H1 (cell line): Measurements from ENCODE around the gene RABIF. TPM values are rescaled to one million over a fixed set of nuclear protein-coding genes. Genes with fewer than 3 reads are reported as not detected.
"Not testable (repeated sequence)": the region's sequence is repeated elsewhere in the genome, so short reads cannot be mapped to it uniquely, and the experiment has no call there.

Source experiments
- CTCF ChIA-PET: fragments of 300-600 bp; sonication (Branson Sonifier 250); formaldehyde crosslinking; loops from one replicate; lab custom pipeline; 2021; ENCODE audit not compliant: partially characterized antibody; lab: Charles Lee
- POLR2A ChIA-PET: fragments of 300-600 bp; sonication (Branson Sonifier 250); formaldehyde crosslinking; loops from one replicate; lab custom pipeline; 2021; ENCODE audit warnings: inconsistent platforms; ENCODE audit not compliant: partially characterized antibody; lab: Charles Lee
- DNase-seq, 2 experiments: peaks; one replicate each; pipeline versions ENCODE4 v3.0.0 to v3.0.0-alpha.2; 2010 to 2022; ENCODE audit warnings: low spot score in 2 of 2, low read depth in 1 of 2, mixed read lengths in 1 of 2
- FAIRE-seq: peaks from 2 replicates; lab custom pipeline; 2011; peaks lifted over from hg19 to GRCh38; lab: Jason Lieb, UNC
- H2AFZ ChIP-seq: 2 replicates; pipeline ENCODE4 v1.8.1; 2012; ENCODE audit warnings: low read length, inconsistent platforms
- H2AK5ac ChIP-seq: 2 replicates; pipeline ENCODE4 v1.6.1; 2013; ENCODE audit warnings: low read depth, low read length
- H2BK120ac ChIP-seq: replicated peaks from 2 replicates; pipeline ENCODE3; 2013; ENCODE audit warnings: low read depth, low read length, inconsistent platforms
- H2BK12ac ChIP-seq: 2 replicates; pipeline ENCODE4 v1.6.1; 2013; ENCODE audit warnings: low read depth, low read length
- H2BK15ac ChIP-seq: 2 replicates; pipeline ENCODE4 v1.6.1; 2013; ENCODE audit warnings: low read length
- H2BK20ac ChIP-seq: 2 replicates; pipeline ENCODE4 v1.6.1; 2013; ENCODE audit warnings: low read length
- H2BK5ac ChIP-seq: 2 replicates; pipeline ENCODE4 v1.6.1; 2013; ENCODE audit warnings: low read depth, low read length
- H3K14ac ChIP-seq: 2 replicates; pipeline ENCODE4 v1.6.1; 2013; ENCODE audit warnings: inconsistent platforms; ENCODE audit not compliant: insufficient read length
- H3K18ac ChIP-seq: 2 replicates; pipeline ENCODE4 v1.6.1; 2013; ENCODE audit warnings: low read length; ENCODE audit errors: extremely low read depth
- H3K23ac ChIP-seq: 2 replicates; pipeline ENCODE4 v1.6.1; 2013; ENCODE audit warnings: inconsistent platforms; ENCODE audit not compliant: insufficient read length
- H3K23me2 ChIP-seq: 2 replicates; pipeline ENCODE4 v1.6.1; 2013; ENCODE audit warnings: low read depth, low read length
- H3K27ac ChIP-seq: 2 replicates; pipeline ENCODE4 v1.6.1; 2011; ENCODE audit warnings: low read depth, low read length, inconsistent platforms
- H3K27me3 ChIP-seq, 4 experiments: replicated peaks in 1 of 4; 1 replicate in 1 of 4; 2 replicates in 3 of 4; pipeline versions ENCODE4 v1.6.1 to v1.8.1; 2011 to 2013; ENCODE audit warnings: low read length in 3 of 4, mild to moderate bottlenecking in 3 of 4, inconsistent platforms in 2 of 4, mixed read lengths in 2 of 4, moderate library complexity in 1 of 4; ENCODE audit not compliant: control insufficient read depth in 3 of 4, insufficient read depth in 3 of 4; ENCODE audit errors: extremely low read depth in 1 of 4
- H3K36me3 ChIP-seq, 4 experiments: 2 replicates each; pipeline versions ENCODE4 v1.6.1 to v1.8.1; 2011 to 2013; ENCODE audit warnings: mild to moderate bottlenecking in 4 of 4, low read length in 3 of 4, moderate library complexity in 2 of 4, control low read depth in 1 of 4, inconsistent platforms in 1 of 4; ENCODE audit not compliant: insufficient read depth in 4 of 4, control insufficient read depth in 2 of 4
- H3K4ac ChIP-seq: replicated peaks from 2 replicates; pipeline ENCODE3; 2013; ENCODE audit warnings: low read length, low read depth, mixed read lengths, inconsistent platforms; ENCODE audit not compliant: insufficient read length
- H3K4me1 ChIP-seq, 4 experiments: replicated peaks in 1 of 4; 1 replicate in 1 of 4; 2 replicates in 3 of 4; pipeline versions ENCODE4 v1.6.1 to v1.8.1; 2011 to 2013; ENCODE audit warnings: low read length in 3 of 4, inconsistent platforms in 2 of 4, mixed read lengths in 1 of 4; ENCODE audit not compliant: insufficient read depth in 4 of 4, control insufficient read depth in 3 of 4
- H3K4me2 ChIP-seq, 2 experiments: 2 replicates each; pipeline versions ENCODE4 v1.6.1 to v1.8.1; 2011 to 2013; ENCODE audit warnings: low read depth in 2 of 2, low read length in 2 of 2, control low read depth in 1 of 2, inconsistent platforms in 1 of 2, mild to moderate bottlenecking in 1 of 2; ENCODE audit not compliant: insufficient read depth in 1 of 2
- H3K4me3 ChIP-seq, 4 experiments: fragments of 200-600, 300-600 bp in 1 of 4; sonication (generic), shearing (Covaris generic), sonication (Bioruptor Twin) in 1 of 4; 2 replicates each; pipeline versions ENCODE4 v1.5.1 to v1.8.1; 2011 to 2016; ENCODE audit warnings: low read length in 4 of 4, low read depth in 3 of 4, control low read depth in 2 of 4, inconsistent platforms in 2 of 4, mild to moderate bottlenecking in 2 of 4, mixed read lengths in 1 of 4, moderate library complexity in 1 of 4; ENCODE audit not compliant: insufficient read depth in 2 of 4; ENCODE audit errors: extremely low read depth in 1 of 4
- H3K56ac ChIP-seq: replicated peaks from 2 replicates; pipeline ENCODE3; 2013; ENCODE audit warnings: low read depth, mild to moderate bottlenecking, mixed read lengths, low read length, inconsistent platforms; ENCODE audit not compliant: insufficient read length
- H3K79me1 ChIP-seq: 2 replicates; pipeline ENCODE4 v1.6.1; 2013; ENCODE audit warnings: low read depth, low read length, control low read depth
- H3K79me2 ChIP-seq, 2 experiments: 2 replicates each; pipeline versions ENCODE4 v1.6.1 to v1.8.1; 2012 to 2013; ENCODE audit warnings: low read length in 2 of 2, mild to moderate bottlenecking in 2 of 2, inconsistent platforms in 1 of 2; ENCODE audit not compliant: insufficient read depth in 2 of 2, control insufficient read depth in 1 of 2
- H3K9ac ChIP-seq, 4 experiments: replicated peaks in 1 of 4; 1 replicate in 1 of 4; 2 replicates in 3 of 4; pipeline versions ENCODE4 v1.6.1 to v1.8.1; 2011 to 2013; ENCODE audit warnings: low read depth in 3 of 4, low read length in 3 of 4, control low read depth in 2 of 4, mild to moderate bottlenecking in 2 of 4, moderate library complexity in 2 of 4, inconsistent platforms in 1 of 4; ENCODE audit errors: extremely low read depth in 1 of 4
- H3K9me3 ChIP-seq, 2 experiments: 2 replicates each; pipeline versions ENCODE4 v1.6.1 to v1.8.1; 2012 to 2013; ENCODE audit warnings: mild to moderate bottlenecking in 2 of 2, moderate library complexity in 2 of 2, control low read depth in 1 of 2, inconsistent platforms in 1 of 2, low read depth in 1 of 2, low read length in 1 of 2, mixed read lengths in 1 of 2; ENCODE audit not compliant: insufficient read depth in 2 of 2
- H4K20me1 ChIP-seq, 2 experiments: replicated peaks in 1 of 2; 2 replicates each; pipeline versions ENCODE3 to v1.8.1; 2011 to 2013; ENCODE audit warnings: inconsistent platforms in 2 of 2, low read length in 2 of 2, mild to moderate bottlenecking in 1 of 2; ENCODE audit not compliant: insufficient read depth in 2 of 2, control insufficient read depth in 1 of 2
- H4K5ac ChIP-seq: 2 replicates; pipeline ENCODE4 v1.6.1; 2013; ENCODE audit warnings: low read length, low read depth, mixed read lengths, inconsistent platforms; ENCODE audit not compliant: insufficient read length
- H4K8ac ChIP-seq: 2 replicates; pipeline ENCODE4 v1.8.0; 2013; ENCODE audit warnings: mild to moderate bottlenecking, moderate library complexity, low read length, inconsistent platforms; ENCODE audit not compliant: insufficient read depth; ENCODE audit errors: extremely low read depth
- H4K91ac ChIP-seq: replicated peaks from 2 replicates; pipeline ENCODE3; 2013; ENCODE audit warnings: low read length, mixed read lengths, inconsistent platforms; ENCODE audit not compliant: insufficient read length
- WGBS, 2 experiments: shearing (Covaris generic) in 1 of 2; methylation state at CpG; one replicate each; pipeline versions ENCODE4 v1.1.6 to v1.1.7; 2013 to 2015; ENCODE audit warnings: low lambda C conversion rate in 2 of 2, mixed read lengths in 2 of 2, inconsistent platforms in 1 of 2, low coverage in 1 of 2, missing lambda C conversion rate in 1 of 2; ENCODE audit not compliant: insufficient replicate concordance in 2 of 2, insufficient coverage in 1 of 2, insufficient read length in 1 of 2; ENCODE audit errors: extremely low coverage in 1 of 2, missing lambda C conversion rate in 1 of 2; 5-methylcytosine and 5-hydroxymethylcytosine counted together
- polyA plus RNA-seq, 7 experiments: library from polyadenylated mRNA; depleted of rRNA in 3 of 7; stranded (reverse) in 5 of 7; unstranded in 2 of 7; fragments of >200 nt in 5 of 7; fragments of 200-250 nt in 2 of 7; gene quantifications; 1 replicate in 5 of 7; 2 replicates in 1 of 7; 4 replicates in 1 of 7; pipeline versions ENCODE4 v1.2.1 to v1.2.3, GENCODE V29; 2011 to 2013; ENCODE audit warnings: missing spikeins in 2 of 7, mixed read lengths in 2 of 7
- total RNA-seq: library from RNA; stranded (reverse); fragmentation: NEBNext Ultra II Directional; extraction: Animal tissue kit (Norgen Biotek cat#: 25700); gene quantifications from 2 replicates; pipeline ENCODE4 v1.2.1, GENCODE V29; 2021

The RABIF gene
- total and polyA plus RNA-seq, 2 of the 8 experiments (the other 6 are each of a cell fraction or from before 2014, with no cell fraction given), result 5.6 to 6.9 TPM

GRCh38 chr1:202903808-202904207 is 14.9 kb upstream of the RABIF start:
- H2AK5ac ChIP-seq, H3K27ac ChIP-seq, H3K9ac ChIP-seq: not testable (repeated sequence)

More at GRCh38 chr1:202903808-202904207, 14.9 kb upstream of the RABIF start:
- H3K4me1 ChIP-seq, H3K79me1 ChIP-seq, H3K56ac ChIP-seq, H2AFZ ChIP-seq, H2BK20ac ChIP-seq, H3K4me3 ChIP-seq, H4K91ac ChIP-seq, H2BK15ac ChIP-seq, H3K4me2 ChIP-seq, H3K79me2 ChIP-seq, H2BK120ac ChIP-seq, H3K9me3 ChIP-seq, DNase-seq, H4K20me1 ChIP-seq, H3K4ac ChIP-seq, H2BK12ac ChIP-seq, FAIRE-seq, H3K27me3 ChIP-seq, H3K23me2 ChIP-seq, H2BK5ac ChIP-seq, H4K8ac ChIP-seq, H3K14ac ChIP-seq, H3K23ac ChIP-seq, H4K5ac ChIP-seq, H3K18ac ChIP-seq: not testable (repeated sequence)
- ChIA-PET CTCF (interaction anchor here (1.4 to 1.7 kb wide), 2 partner anchors 22 to 124 kb away, joined by 4 to 5 read pairs; no protein-coding TSS in a partner anchor), POLR2A (interaction anchor here (0.6 to 2.2 kb wide), 4 partner anchors 14 to 103 kb away, joined by 3 to 5 read pairs (median 4); partner anchors contain the start of gene TMEM183A)
- peaks cover 0 to 24% (median 7%) of the 10 kb centered on the region in 4 experiments; a peak in 7 of 8 replicates for H3K36me3 ChIP-seq
- 96% methylated on average over 5 of the region's 5 CpGs; no CpG with 5 or more reads in 1 of the 2 experiments for WGBS, 2 experiments
